Endothelial cell of umbilical vein (primary cell): Measurements from ENCODE around the gene IRF2BP2. TPM values are rescaled to one million over a fixed set of nuclear protein-coding genes. Genes with fewer than 3 reads are reported as not detected.

Source experiments
- BruUV-seq: library from RNA; stranded (reverse); fragments of 400-500 nt; replicated peaks from 2 replicates; lab custom pipeline; 2021; lab: Mats Ljungman, UMichigan
- CTCF ChIA-PET: fragments of 300-600, 350-600 bp; sonication (Branson Sonifier 250); formaldehyde crosslinking; loops from one replicate; lab custom pipeline; 2021; ENCODE audit warnings: antibody characterized with exemption, inconsistent platforms; lab: Charles Lee
- POLR2A ChIA-PET: fragments of 300-600, 350-600 bp; sonication (Branson Sonifier 250); formaldehyde crosslinking; loops from one replicate; lab custom pipeline; 2021; ENCODE audit warnings: antibody characterized with exemption, inconsistent platforms; lab: Charles Lee
- DNase-seq: peaks from one replicate; pipeline ENCODE4 v3.0.0-alpha.2; 2011; ENCODE audit warnings: low read depth, low spot score
- FAIRE-seq: peaks from 2 replicates; lab custom pipeline; 2011; peaks lifted over from hg19 to GRCh38; lab: Jason Lieb, UNC
- H2AFZ ChIP-seq: 2 replicates; pipeline ENCODE4 v1.6.0; 2012; ENCODE audit warnings: low read depth, low read length, control low read depth, inconsistent platforms
- H3K27ac ChIP-seq: 2 replicates; pipeline ENCODE4 v1.5.1; 2011; ENCODE audit warnings: low read depth, mild to moderate bottlenecking, control low read depth, low read length, moderate library complexity; ENCODE audit not compliant: insufficient read depth
- H3K27me3 ChIP-seq, 2 experiments: 2 replicates each; pipeline versions ENCODE4 v1.6.0 to v1.6.1; 2011; ENCODE audit warnings: low read length in 2 of 2, mixed read lengths in 1 of 2; ENCODE audit not compliant: control insufficient read depth in 2 of 2, insufficient read depth in 2 of 2
- H3K36me3 ChIP-seq, 2 experiments: 2 replicates in 1 of 2; 3 replicates in 1 of 2; pipeline ENCODE4 v1.5.1; 2011; ENCODE audit warnings: low read length in 2 of 2, mild to moderate bottlenecking in 1 of 2, moderate library complexity in 1 of 2; ENCODE audit not compliant: control insufficient read depth in 2 of 2, insufficient read depth in 2 of 2; ENCODE audit errors: extremely low read depth in 1 of 2
- H3K4me1 ChIP-seq: 3 replicates; pipeline ENCODE4 v1.5.1; 2011; ENCODE audit warnings: mild to moderate bottlenecking, low read length; ENCODE audit not compliant: control insufficient read depth, insufficient read depth; ENCODE audit errors: extremely low read depth
- H3K4me2 ChIP-seq: 2 replicates; pipeline ENCODE4 v1.6.1; 2011; ENCODE audit warnings: low read length, control low read depth, mixed read lengths; ENCODE audit not compliant: insufficient read depth
- H3K4me3 ChIP-seq, 3 experiments: fragments of 200-600 bp in 1 of 3; sonication (generic), shearing (Covaris generic) in 1 of 3; replicated peaks in 1 of 3; 2 replicates each; pipeline ENCODE4 v1.5.1; 2011 to 2016; ENCODE audit warnings: control low read depth in 3 of 3, low read length in 3 of 3, mild to moderate bottlenecking in 2 of 3, inconsistent platforms in 1 of 3, low read depth in 1 of 3, moderate library complexity in 1 of 3; ENCODE audit not compliant: insufficient read depth in 1 of 3
- H3K79me2 ChIP-seq: 2 replicates; pipeline ENCODE4 v1.6.0; 2012; ENCODE audit warnings: low read length, inconsistent platforms; ENCODE audit not compliant: control insufficient read depth, insufficient read depth
- H3K9ac ChIP-seq: replicated peaks from 2 replicates; pipeline ENCODE3; 2011; ENCODE audit warnings: low read length, control low read depth; ENCODE audit not compliant: insufficient read depth; ENCODE audit errors: extremely low read depth
- H3K9me1 ChIP-seq: replicated peaks from 3 replicates; pipeline ENCODE4 v1.6.0; 2011; ENCODE audit warnings: mild to moderate bottlenecking, low read length; ENCODE audit not compliant: control insufficient read depth, insufficient read depth; ENCODE audit errors: extremely low read depth
- H3K9me3 ChIP-seq: replicated peaks from 2 replicates; pipeline ENCODE4 v1.5.1; 2012; ENCODE audit warnings: low read length, inconsistent platforms; ENCODE audit not compliant: control insufficient read depth, insufficient read depth
- H4K20me1 ChIP-seq: replicated peaks from 2 replicates; pipeline ENCODE3; 2011; ENCODE audit warnings: mild to moderate bottlenecking, low read length; ENCODE audit not compliant: control insufficient read depth, insufficient read depth; ENCODE audit errors: extremely low read depth
- EZH2 ChIP-seq: IDR thresholded peaks from 2 replicates; pipeline ENCODE4 v1.6.1; 2012; ENCODE audit warnings: borderline replicate concordance, low read depth, mild to moderate bottlenecking, moderate library complexity, low read length, inconsistent platforms; ENCODE audit not compliant: severe bottlenecking
- FOS ChIP-seq: IDR thresholded peaks from 2 replicates; pipeline ENCODE4 v1.6.1; 2011; ENCODE audit warnings: mild to moderate bottlenecking, low read length, moderate library complexity, borderline replicate concordance; ENCODE audit not compliant: insufficient read depth
- GATA2 ChIP-seq: IDR thresholded peaks from 2 replicates; pipeline ENCODE4 v1.7.0; 2011; ENCODE audit warnings: low read depth, mild to moderate bottlenecking, moderate library complexity, mixed read lengths, low read length; ENCODE audit not compliant: insufficient read length, insufficient read depth
- MYC ChIP-seq: IDR thresholded peaks from one replicate; pipeline ENCODE4 v1.6.1; 2011; ENCODE audit warnings: mild to moderate bottlenecking, low read depth, low read length
- POLR2AphosphoS5 ChIP-seq: IDR thresholded peaks from 2 replicates; pipeline ENCODE4 v1.6.1; 2012; ENCODE audit warnings: low read depth, mild to moderate bottlenecking, control low read depth, low read length, moderate library complexity; ENCODE audit not compliant: insufficient read depth
- dilution Hi-C: fragments of 300-500 bp; cut with MboI; formaldehyde crosslinking; loops from one replicate; pipeline ENCODE4 v1.15.0; 2019; ENCODE audit warnings: low sequenced_read_pairs; ENCODE audit not compliant: extremely low pct_ligation_motif_present
- intact Hi-C: fragments of 100-400 bp; cut with micrococcal nuclease; formaldehyde crosslinking; loops from one replicate; pipeline ENCODE4 v1.10.0; 2022
- polyA plus RNA-seq, 4 experiments: library from polyadenylated mRNA; depleted of rRNA in 3 of 4; stranded (reverse) in 3 of 4; unstranded in 1 of 4; fragments of >200 nt; gene quantifications; 2 replicates each; pipeline versions ENCODE4 v1.2.1 to v1.2.3, GENCODE V29; 2011 to 2012; ENCODE audit warnings: missing spikeins in 1 of 4
- total RNA-seq: library from RNA; stranded (reverse); gene quantifications from 2 replicates; pipeline ENCODE4 v1.2.3, GENCODE V29; 2021

The IRF2BP2 gene
- total and polyA plus RNA-seq, 2 donors (not counting 3 experiments of a cell fraction or from before 2014, with no cell fraction given): 66.6 to 109 TPM

GRCh38 chr1:234584420-234584805 is 25.6 kb downstream of the IRF2BP2 start:
- no peak overlapping the region for H3K4me2 ChIP-seq
- no peaks in the 10 kb centered on the region for H3K36me3 ChIP-seq
- H3K27me3 ChIP-seq: peaks cover 0 to 5% of the 10 kb centered on the region in 2 experiments
- H3K27ac ChIP-seq: no peak overlapping the region
- intact Hi-C loops: no loop called here
- no peaks in the 10 kb centered on the region for H4K20me1 ChIP-seq
- ChIA-PET POLR2A (no interaction called here), CTCF (interaction anchor here (1.1 to 2.0 kb wide), 5 partner anchors 9 to 97 kb away, joined by 3 to 8 read pairs (median 6); no protein-coding TSS in a partner anchor)
- dilution Hi-C loops: no loop called here
- no peaks in the 10 kb centered on the region for H3K4me1 ChIP-seq
- no peaks in the 10 kb centered on the region for H3K9me1 ChIP-seq
- H2AFZ ChIP-seq: no peak overlapping the region
- no peaks in the 10 kb centered on the region for H3K79me2 ChIP-seq
- H3K9me3 ChIP-seq: no peaks in the 10 kb centered on the region
- H3K9ac ChIP-seq: no peak overlapping the region
- H3K4me3 ChIP-seq: no peak overlapping the region
- DNase-seq (no peak), FAIRE-seq (no peak)
- TF ChIP-seq MYC: no peak
- no TSS peak for BruUV-seq

DNA sequence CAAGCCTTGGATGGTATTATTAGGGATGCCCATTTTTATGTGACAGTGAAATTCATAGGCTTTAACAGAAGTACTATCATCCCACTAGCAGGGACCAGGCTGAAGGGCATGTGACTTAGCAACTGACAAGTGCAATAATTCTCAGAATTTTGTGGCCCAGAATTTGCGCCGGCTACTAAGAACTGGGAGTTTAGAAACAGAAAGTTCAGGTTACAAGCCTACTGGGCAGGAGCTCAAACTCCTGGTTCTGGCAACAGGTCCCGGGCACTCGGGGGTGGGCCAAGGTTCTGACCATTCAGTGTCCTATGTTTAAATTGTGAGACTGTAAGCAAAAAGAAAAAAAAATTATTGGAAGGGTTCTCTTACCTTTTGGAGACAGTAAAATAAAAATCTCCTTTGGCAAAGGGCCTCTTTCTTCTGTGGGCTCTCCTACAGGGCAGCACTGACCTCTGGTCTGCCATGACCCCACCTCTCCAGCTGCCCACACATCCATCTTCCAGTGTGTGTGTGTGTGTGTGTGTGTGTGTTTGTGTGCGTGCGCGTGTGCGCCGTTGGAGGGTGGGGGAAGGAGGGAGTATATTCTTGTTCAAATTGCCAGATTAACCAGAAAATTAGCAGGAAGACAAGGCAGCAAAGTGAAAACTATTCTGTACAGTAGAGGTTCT is 26.1 kb downstream of the IRF2BP2 start:
- Histone ChIP-seq H3K27me3 (peaks cover 0 to 5% of the 10 kb centered on the region in 2 experiments), H3K27ac (no peak overlapping the region), H3K4me2 (no peak overlapping the region), H3K4me3 (no peak overlapping the region), H3K79me2 (no peaks in the 10 kb centered on the region), H3K9ac (no peak overlapping the region), H2AFZ (no peak overlapping the region), H3K36me3 (no peaks in the 10 kb centered on the region), H4K20me1 (no peaks in the 10 kb centered on the region), H3K9me1 (no peaks in the 10 kb centered on the region), H3K4me1 (no peaks in the 10 kb centered on the region), H3K9me3 (no peaks in the 10 kb centered on the region)
- DNase-seq (no peak), FAIRE-seq (no peak)
- TF ChIP-seq FOS (no peak), EZH2 (no peak), POLR2AphosphoS5 (no peak), GATA2 (no peak)
- ChIA-PET POLR2A (no interaction called here), CTCF (interaction anchor here (1.2 to 2.0 kb wide), 4 partner anchors 10 to 97 kb away, joined by 3 to 8 read pairs (median 6); no protein-coding TSS in a partner anchor)
- intact Hi-C loops (no loop called here), dilution Hi-C loops (no loop called here)
- BruUV-seq: no TSS peak
